Lung (tissue), 12 donors: ENCODE data around the gene CLDN16. TPM values are rescaled to one million over a fixed set of nuclear protein-coding genes. Genes with fewer than 3 reads are reported as not detected.

ENCODE experiments used
- ATAC-seq: fragments of 200-7000 bp; cut with Tn5 transposase; one replicate; pipeline ENCODE4 v1.9.1; 2020; ENCODE audit warnings: moderate number of reproducible peaks; ENCODE audit not compliant: insufficient read depth, low FRiP score
- DNase-seq, 3 donors: peaks; one replicate each; pipeline ENCODE4 v3.0.0-alpha.2; 2013 to 2017
- H3K27ac ChIP-seq, 2 donors: one replicate each; pipeline ENCODE4 v1.5.1; 2013; ENCODE audit warnings: mild to moderate bottlenecking in 2 of 2, moderate library complexity in 2 of 2, control low read depth in 1 of 2, inconsistent platforms in 1 of 2, low read depth in 1 of 2, low read length in 1 of 2
- H3K27me3 ChIP-seq, 3 donors: one replicate each; pipeline ENCODE4 v1.5.1; 2013; ENCODE audit warnings: low read length in 2 of 3; ENCODE audit not compliant: control insufficient read depth in 3 of 3, insufficient read depth in 3 of 3
- H3K36me3 ChIP-seq, 4 donors: one replicate each; pipeline ENCODE4 v1.5.1; 2013; ENCODE audit warnings: low read length in 4 of 4, mild to moderate bottlenecking in 1 of 4, moderate library complexity in 1 of 4; ENCODE audit not compliant: control insufficient read depth in 4 of 4, insufficient read depth in 4 of 4
- H3K4me1 ChIP-seq, 5 donors: one replicate each; pipeline ENCODE4 v1.5.1; 2013; ENCODE audit warnings: low read length in 5 of 5, mild to moderate bottlenecking in 2 of 5, moderate library complexity in 1 of 5; ENCODE audit not compliant: control insufficient read depth in 5 of 5, insufficient read depth in 5 of 5
- H3K4me3 ChIP-seq: one replicate; pipeline ENCODE4 v1.5.1; 2013; ENCODE audit warnings: mild to moderate bottlenecking, control low read depth, moderate library complexity
- H3K9ac ChIP-seq, 2 donors: one replicate each; pipeline ENCODE4 v1.5.1; 2013; ENCODE audit warnings: low read length in 2 of 2, control low read depth in 1 of 2; ENCODE audit not compliant: insufficient read depth in 1 of 2
- H3K9me3 ChIP-seq, 4 donors: one replicate each; pipeline ENCODE4 v1.5.1; 2013; ENCODE audit warnings: low read length in 3 of 4, mild to moderate bottlenecking in 1 of 4, moderate library complexity in 1 of 4; ENCODE audit not compliant: control insufficient read depth in 4 of 4, insufficient read depth in 3 of 4
- CTCF ChIP-seq: IDR thresholded peaks from 2 replicates; pipeline ENCODE4 v1.5.1; 2012; ENCODE audit warnings: mild to moderate bottlenecking; ENCODE audit errors: control extremely low read depth, extremely low read depth
- WGBS, 2 donors: extraction: QIAGEN DNeasy Blood & Tissue Kit; methylation state at CpG; one replicate each; pipeline ENCODE4 v1.1.7; 2013; 5-methylcytosine and 5-hydroxymethylcytosine counted together
- polyA plus RNA-seq, 2 donors: library from polyadenylated mRNA; stranded (reverse); fragments of 200-250 nt; gene quantifications; one replicate each; pipeline ENCODE4 v1.2.1, GENCODE V29; 2013
- total RNA-seq, 2 donors: library from RNA; depleted of rRNA in 1 of 2; stranded (reverse); fragments of >200 nt in 1 of 2; gene quantifications; one replicate each; pipeline ENCODE4 v1.2.1, GENCODE V29; 2014 to 2021
- donor health status: control.
- donor health status: control.
- donor health status: Bipolar disorder and iron deficiency.
- donor health status: healthy.
- donor health status: DM: yes; HTN: yes; CAD: no.

CLDN16 gene
- total and polyA plus RNA-seq, 4 donors = 0.16 to 2.0 (median 0.45) TPM

GRCh38 chr3:190368881-190369280 lies 19.1 kb upstream of the CLDN16 start:
- H3K9ac ChIP-seq = no peak overlapping the region

GRCh38 chr3:190369668-190370295 lies 18.2 kb upstream of the CLDN16 start:
- no peak overlapping the region for H3K27ac ChIP-seq
- H3K9ac ChIP-seq = no peak overlapping the region
- peaks cover 0 to 3% (median 0%) of the 10 kb centered on the region in 4 donors for H3K9me3 ChIP-seq
- H3K4me3 ChIP-seq = no peak overlapping the region
- WGBS, 2 donors = 73 to 84% methylated on average over 5 of the region's 5 CpGs
- TF ChIP-seq CTCF = no peak
- no peaks in the 10 kb centered on the region for H3K4me1 ChIP-seq
- no peak for ATAC-seq
- H3K36me3 ChIP-seq = no peaks in the 10 kb centered on the region
- DNase-seq = no peak
- H3K27me3 ChIP-seq = no peaks in the 10 kb centered on the region

More at GRCh38 chr3:190368881-190369280, 19.1 kb upstream of the CLDN16 start:
- no peak for ATAC-seq
- Histone ChIP-seq H3K27ac (no peak overlapping the region), H3K27me3 (no peaks in the 10 kb centered on the region), H3K9me3 (peaks cover 0 to 3% (median 0%) of the 10 kb centered on the region in 4 donors), H3K4me1 (no peaks in the 10 kb centered on the region), H3K36me3 (no peaks in the 10 kb centered on the region), H3K4me3 (no peak overlapping the region)
- no peak for DNase-seq
- TF ChIP-seq CTCF = no peak

- no peak overlapping the region for H3K9ac ChIP-seq
- no peaks in the 10 kb centered on the region for H3K4me1 ChIP-seq
- 91 to 96% methylated on average over 2 of the region's 2 CpGs for WGBS, 2 donors
- H3K4me3 ChIP-seq = no peak overlapping the region
- H3K9me3 ChIP-seq = peaks cover 0 to 3% (median 0%) of the 10 kb centered on the region in 4 donors
- DNase-seq (no peak), ATAC-seq (no peak)
- no peak for TF ChIP-seq CTCF
- no peaks in the 10 kb centered on the region for H3K36me3 ChIP-seq
- no peaks in the 10 kb centered on the region for H3K27me3 ChIP-seq
- no peak overlapping the region for H3K27ac ChIP-seq
Observed at GRCh38 chr3:190370369-190370768, 17.6 kb upstream of the CLDN16 start.

GRCh38 chr3:190371152-190371551 lies 16.8 kb upstream of the CLDN16 start:
- no peaks in the 10 kb centered on the region for H3K27me3 ChIP-seq
- no peaks in the 10 kb centered on the region for H3K4me1 ChIP-seq
- H3K27ac ChIP-seq = no peak overlapping the region
- H3K36me3 ChIP-seq = no peaks in the 10 kb centered on the region
- no peak overlapping the region for H3K4me3 ChIP-seq
- H3K9me3 ChIP-seq = peaks cover 0 to 3% (median 0%) of the 10 kb centered on the region in 4 donors
- TF ChIP-seq CTCF = no peak
- no peak overlapping the region for H3K9ac ChIP-seq
- no peak for DNase-seq
- 43 to 73% methylated on average over 2 of the region's 2 CpGs for WGBS, 2 donors
- ATAC-seq = no peak
